HL-60 (cell line): Measurements from ENCODE around the gene SHROOM4.

Source experiments
- DNase-seq, 2 experiments: peaks; one replicate each; pipeline ENCODE4 v3.0.0-alpha.2; 2010 to 2020; ENCODE audit warnings: low read depth in 1 of 2, low spot score in 1 of 2
- H3K27ac ChIP-seq: fragments of 250-450 bp; sonication (Bioruptor Pico); replicated peaks from 2 replicates; pipeline ENCODE4 v1.5.1; 2020; ENCODE audit warnings: mild to moderate bottlenecking, moderate library complexity
- H3K27me3 ChIP-seq: fragments of 250-450 bp; sonication (Bioruptor Pico); 2 replicates; pipeline ENCODE4 v1.5.1; 2021; ENCODE audit warnings: mild to moderate bottlenecking, moderate library complexity; ENCODE audit not compliant: insufficient read depth, poor library complexity, severe bottlenecking
- H3K4me3 ChIP-seq: replicated peaks from 2 replicates; pipeline ENCODE4 v1.5.1; 2011; ENCODE audit warnings: mild to moderate bottlenecking, control low read depth, low read length; ENCODE audit not compliant: insufficient read depth
- CTCF ChIP-seq: IDR thresholded peaks from one replicate; pipeline ENCODE4 v1.5.1; 2011; ENCODE audit warnings: low read length, control low read depth, inconsistent platforms; ENCODE audit not compliant: insufficient read depth
- GABPA ChIP-seq: IDR thresholded peaks from 2 replicates; pipeline ENCODE4 v1.6.1; 2012; ENCODE audit warnings: low read depth
- POLR2AphosphoS5 ChIP-seq: IDR thresholded peaks from 2 replicates; pipeline ENCODE4 v1.6.1; 2012; ENCODE audit warnings: low read depth
- SPI1 ChIP-seq: IDR thresholded peaks from 2 replicates; pipeline ENCODE4 v1.6.1; 2012; ENCODE audit warnings: low read depth, mild to moderate bottlenecking, borderline replicate concordance
- TF ChIP-seq, protein P1 (sequence below): IDR thresholded peaks from 2 replicates; pipeline ENCODE4 v1.6.1; 2012; ENCODE audit warnings: low read depth; ENCODE audit not compliant: insufficient replicate concordance

Gene SHROOM4

DNA sequence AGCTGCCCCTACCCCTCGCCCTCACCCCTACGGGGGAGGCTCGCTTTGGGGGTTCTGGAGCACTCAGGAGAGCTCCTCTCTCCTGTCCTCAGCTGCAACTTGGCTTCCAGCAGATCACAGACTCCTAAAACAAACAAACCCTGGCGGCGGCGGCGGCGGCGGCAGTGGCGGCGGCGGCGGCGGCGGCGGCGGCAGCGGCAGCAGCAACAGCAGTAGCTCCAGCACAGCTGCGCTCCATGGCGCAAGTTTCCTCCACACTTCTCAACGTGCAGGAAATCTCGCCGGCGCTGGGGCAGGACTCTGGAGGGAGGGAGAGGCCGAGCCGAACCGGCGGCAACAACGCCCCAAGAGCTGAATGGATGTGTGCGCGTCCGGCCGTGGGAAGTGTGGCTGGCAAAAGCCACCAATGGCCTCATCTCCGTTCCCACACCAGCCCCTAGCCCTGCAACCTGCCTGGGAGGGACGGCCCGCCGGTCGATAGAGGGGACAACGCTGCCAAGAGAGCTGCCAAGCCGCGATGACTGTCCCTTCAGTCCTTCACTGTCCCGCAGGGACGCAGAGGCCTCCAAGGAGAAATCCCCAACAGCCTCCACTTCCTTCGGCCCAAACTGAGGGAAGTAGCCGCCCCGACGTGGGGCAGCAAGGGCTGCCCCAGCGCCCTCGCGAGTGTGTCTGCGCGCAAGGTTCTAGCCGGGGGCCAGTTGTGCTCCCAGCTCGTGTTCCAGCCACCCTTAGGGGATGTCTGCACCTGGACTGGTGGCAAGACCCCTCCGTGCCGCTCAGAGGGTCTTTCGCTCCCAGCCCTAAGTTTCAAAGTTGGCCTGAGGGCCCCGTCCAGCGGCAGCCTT lies 775 bp downstream of the SHROOM4 start:
- Histone ChIP-seq H3K4me3 (no peak overlapping the region), H3K27me3 (peaks cover 3% of the 10 kb centered on the region)
- DNase-seq: peak in 1 of 2 experiments; percentile 3

DNA sequence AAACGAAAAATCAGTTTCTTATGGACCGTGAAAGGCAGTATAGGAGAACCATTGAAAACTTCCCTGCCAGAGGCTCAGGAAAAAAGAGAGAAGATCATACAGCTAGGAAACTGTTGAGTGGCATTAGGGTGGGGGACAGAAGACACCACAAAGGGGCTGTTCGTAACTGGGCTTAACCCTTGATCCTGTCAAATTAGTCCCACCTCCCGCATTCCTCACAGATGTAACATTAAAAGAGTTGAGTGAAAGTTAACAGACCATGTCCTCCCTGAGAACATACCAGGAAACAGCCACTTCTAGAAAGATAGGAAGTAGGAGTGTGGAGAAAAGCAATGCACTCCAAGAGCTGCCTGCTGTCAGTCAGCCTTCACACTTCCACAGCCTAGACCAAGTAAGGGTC lies 8.7 kb downstream of the SHROOM4 start:
- no peak for TF ChIP-seq CTCF
- TF ChIP-seq GABPA: no peak
- TF ChIP-seq, protein P1, sequence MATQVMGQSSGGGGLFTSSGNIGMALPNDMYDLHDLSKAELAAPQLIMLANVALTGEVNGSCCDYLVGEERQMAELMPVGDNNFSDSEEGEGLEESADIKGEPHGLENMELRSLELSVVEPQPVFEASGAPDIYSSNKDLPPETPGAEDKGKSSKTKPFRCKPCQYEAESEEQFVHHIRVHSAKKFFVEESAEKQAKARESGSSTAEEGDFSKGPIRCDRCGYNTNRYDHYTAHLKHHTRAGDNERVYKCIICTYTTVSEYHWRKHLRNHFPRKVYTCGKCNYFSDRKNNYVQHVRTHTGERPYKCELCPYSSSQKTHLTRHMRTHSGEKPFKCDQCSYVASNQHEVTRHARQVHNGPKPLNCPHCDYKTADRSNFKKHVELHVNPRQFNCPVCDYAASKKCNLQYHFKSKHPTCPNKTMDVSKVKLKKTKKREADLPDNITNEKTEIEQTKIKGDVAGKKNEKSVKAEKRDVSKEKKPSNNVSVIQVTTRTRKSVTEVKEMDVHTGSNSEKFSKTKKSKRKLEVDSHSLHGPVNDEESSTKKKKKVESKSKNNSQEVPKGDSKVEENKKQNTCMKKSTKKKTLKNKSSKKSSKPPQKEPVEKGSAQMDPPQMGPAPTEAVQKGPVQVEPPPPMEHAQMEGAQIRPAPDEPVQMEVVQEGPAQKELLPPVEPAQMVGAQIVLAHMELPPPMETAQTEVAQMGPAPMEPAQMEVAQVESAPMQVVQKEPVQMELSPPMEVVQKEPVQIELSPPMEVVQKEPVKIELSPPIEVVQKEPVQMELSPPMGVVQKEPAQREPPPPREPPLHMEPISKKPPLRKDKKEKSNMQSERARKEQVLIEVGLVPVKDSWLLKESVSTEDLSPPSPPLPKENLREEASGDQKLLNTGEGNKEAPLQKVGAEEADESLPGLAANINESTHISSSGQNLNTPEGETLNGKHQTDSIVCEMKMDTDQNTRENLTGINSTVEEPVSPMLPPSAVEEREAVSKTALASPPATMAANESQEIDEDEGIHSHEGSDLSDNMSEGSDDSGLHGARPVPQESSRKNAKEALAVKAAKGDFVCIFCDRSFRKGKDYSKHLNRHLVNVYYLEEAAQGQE: no peak
- no peak for TF ChIP-seq POLR2AphosphoS5
- TF ChIP-seq SPI1: no peak
- no peak for DNase-seq
- Histone ChIP-seq H3K27me3 (no peaks in the 10 kb centered on the region), H3K4me3 (no peak overlapping the region), H3K27ac (no peak overlapping the region)

More for the DNA sequence above, 775 bp downstream of the SHROOM4 start:
- no peak overlapping the region for H3K27ac ChIP-seq
- TF ChIP-seq SPI1 (no peak), GABPA (no peak), CTCF (no peak), POLR2AphosphoS5 (no peak)
- TF ChIP-seq, protein P1: no peak

- DNase-seq: no peak
- no peak overlapping the region for H3K4me3 ChIP-seq
- no peak overlapping the region for H3K27ac ChIP-seq
- no peaks in the 10 kb centered on the region for H3K27me3 ChIP-seq
- TF ChIP-seq, protein P1: no peak
- TF ChIP-seq CTCF (no peak), SPI1 (no peak)
These were observed 12.9 kb downstream of the SHROOM4 start for GRCh38 chrX:50801135-50801534.
